Vagina (tissue), 2 donors: ENCODE results near the gene ETS2.

Experiments used
- CTCF ChIP-seq, 3 experiments: fragments of 450-650 bp in 2 of 3; fragments of 200-600 bp in 1 of 3; sonication (generic) in 1 of 3; IDR thresholded peaks; one replicate each; pipeline ENCODE4 v1.5.1; 2017 to 2019; ENCODE audit warnings: antibody characterized with exemption in 3 of 3, mild to moderate bottlenecking in 2 of 3, moderate library complexity in 2 of 3
- POLR2A ChIP-seq, 2 donors: fragments of 450-650 bp; IDR thresholded peaks; one replicate each; pipeline ENCODE4 v1.6.1; 2017; ENCODE audit warnings: antibody characterized with exemption in 2 of 2, mild to moderate bottlenecking in 2 of 2, moderate library complexity in 2 of 2
- POLR2AphosphoS5 ChIP-seq, 2 donors: sonication (generic); formaldehyde crosslinking; IDR thresholded peaks; one replicate each; pipeline ENCODE4 v1.9.0; 2017; ENCODE audit warnings: antibody characterized with exemption in 2 of 2, mild to moderate bottlenecking in 2 of 2, low read depth in 1 of 2; ENCODE audit not compliant: insufficient read depth in 1 of 2

DNA sequence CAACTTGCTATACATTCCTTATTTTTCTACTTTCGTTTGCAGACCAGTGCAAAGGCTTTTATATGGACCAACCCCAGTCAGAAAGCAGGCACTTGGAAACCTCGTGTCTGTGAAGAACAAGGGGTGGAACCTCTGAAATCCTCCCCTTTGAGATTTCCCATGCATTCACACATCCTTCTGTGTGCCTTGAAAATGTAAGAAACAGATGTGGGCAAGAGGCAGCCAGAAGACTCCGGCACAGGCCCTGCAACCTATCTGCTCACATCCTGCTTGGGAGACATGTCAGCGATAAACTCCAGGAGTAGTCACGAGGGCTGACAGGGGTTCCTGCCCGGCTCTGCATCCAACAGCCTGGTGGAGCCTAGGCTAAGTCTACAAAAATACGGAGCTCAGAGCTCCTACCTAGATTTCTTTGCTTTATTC is 42.5 kb downstream of the ETS2 start:
- TF ChIP-seq POLR2A (IDR thresholded peaks at IDR 0.05) (no peak), CTCF (IDR thresholded peaks at IDR 0.05) (no peak), POLR2AphosphoS5 (IDR thresholded peaks at IDR 0.05; ENCODE audit: insufficient read depth in 1 of 2, low read depth in 1 of 2) (no peak)
